ENCODE measurements around the gene PNPLA6. TPM values are rescaled to one million over a fixed set of nuclear protein-coding genes. Genes with fewer than 3 reads are reported as not detected.

PNPLA6 gene
- total RNA-seq, 1 experiment from 2014 or later: 121 TPM

DNA sequence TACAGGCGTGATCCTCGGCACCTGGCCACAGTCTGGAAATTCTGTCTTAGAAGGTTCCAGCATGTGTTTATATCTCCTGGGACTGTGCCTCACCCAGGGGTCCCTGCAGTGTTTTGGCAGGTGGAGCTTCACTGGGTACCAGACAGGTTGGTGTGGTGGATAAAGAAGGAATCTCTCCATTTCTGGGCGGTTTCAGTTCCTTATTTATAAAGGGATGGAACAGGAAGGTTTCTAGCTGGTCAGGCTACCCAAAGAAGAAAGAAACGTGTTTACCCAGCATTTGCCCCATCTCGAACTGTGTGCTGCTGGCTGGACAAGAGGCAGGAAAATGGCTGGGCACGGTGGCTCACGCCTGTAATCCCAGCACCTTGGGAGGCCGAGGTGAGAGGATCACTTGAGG is 9.8 kb downstream of the PNPLA6 start:
- intact Hi-C loops (cut with micrococcal nuclease; ENCODE audit: unreplicated experiment): no loop called here
- no TSS peak for BruUV-seq (replicated peaks)
- ChIA-PET POLR2A (ENCODE audit: unreplicated experiment) (no interaction called here), CTCF (no interaction called here)
- Histone ChIP-seq H2AFZ (no peak overlapping the region), H3K9me2 (ENCODE audit: insufficient read depth) (no peaks in the 10 kb centered on the region), H3K27me3 (ENCODE audit: insufficient read depth, low read depth) (no peaks in the 10 kb centered on the region), H4K20me1 (ENCODE audit: insufficient read depth) (no peaks in the 10 kb centered on the region), H3K9me3 (ENCODE audit: insufficient read depth, low read depth) (no peaks in the 10 kb centered on the region), H3F3A (ENCODE audit: insufficient read depth, low read depth) (peaks cover 11% of the 10 kb centered on the region; the same call in 1 of the 2 replicates), H3K79me2 (ENCODE audit: low read depth) (no peaks in the 10 kb centered on the region), H3K4me2 (no peak overlapping the region), H3K4me3 (no peak overlapping the region), H3K4me1 (replicated peaks; ENCODE audit: insufficient read depth) (no peaks in the 10 kb centered on the region), H3K36me3 (ENCODE audit: low read depth) (0 out of 2 replicates have a peak, but pooled peaks cover 10% of the 10 kb centered on the region), H3K27ac (no peak overlapping the region)
- no peak for DNase-seq
- no peak for TF ChIP-seq EZH2 (IDR thresholded peaks at IDR 0.05; ENCODE audit: low read depth)
- TF ChIP-seq, protein P1, sequence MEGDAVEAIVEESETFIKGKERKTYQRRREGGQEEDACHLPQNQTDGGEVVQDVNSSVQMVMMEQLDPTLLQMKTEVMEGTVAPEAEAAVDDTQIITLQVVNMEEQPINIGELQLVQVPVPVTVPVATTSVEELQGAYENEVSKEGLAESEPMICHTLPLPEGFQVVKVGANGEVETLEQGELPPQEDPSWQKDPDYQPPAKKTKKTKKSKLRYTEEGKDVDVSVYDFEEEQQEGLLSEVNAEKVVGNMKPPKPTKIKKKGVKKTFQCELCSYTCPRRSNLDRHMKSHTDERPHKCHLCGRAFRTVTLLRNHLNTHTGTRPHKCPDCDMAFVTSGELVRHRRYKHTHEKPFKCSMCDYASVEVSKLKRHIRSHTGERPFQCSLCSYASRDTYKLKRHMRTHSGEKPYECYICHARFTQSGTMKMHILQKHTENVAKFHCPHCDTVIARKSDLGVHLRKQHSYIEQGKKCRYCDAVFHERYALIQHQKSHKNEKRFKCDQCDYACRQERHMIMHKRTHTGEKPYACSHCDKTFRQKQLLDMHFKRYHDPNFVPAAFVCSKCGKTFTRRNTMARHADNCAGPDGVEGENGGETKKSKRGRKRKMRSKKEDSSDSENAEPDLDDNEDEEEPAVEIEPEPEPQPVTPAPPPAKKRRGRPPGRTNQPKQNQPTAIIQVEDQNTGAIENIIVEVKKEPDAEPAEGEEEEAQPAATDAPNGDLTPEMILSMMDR (conservative IDR thresholded peaks at IDR 0.05): no peak

DNA sequence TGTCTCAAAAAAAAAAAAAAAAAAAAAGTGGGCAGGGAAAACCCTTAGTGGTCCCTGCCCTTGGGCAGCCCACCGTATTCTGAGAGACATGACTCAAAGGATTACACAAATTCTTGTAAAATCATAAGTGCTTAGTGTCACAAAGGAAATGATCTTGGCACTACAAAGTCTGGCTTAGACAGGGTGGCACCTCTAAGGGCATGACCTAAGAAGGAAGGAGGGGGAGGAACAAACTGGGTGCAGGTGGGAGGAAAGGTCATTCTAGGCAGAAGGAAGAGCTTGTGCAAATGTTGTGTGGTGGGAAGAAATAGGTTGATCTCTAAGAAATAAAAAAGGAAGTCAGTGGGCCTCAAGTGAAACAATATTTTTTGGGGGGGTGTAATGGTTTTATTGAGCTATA is 10.4 kb downstream of the PNPLA6 start:
- no peaks in the 10 kb centered on the region for H3K4me1 ChIP-seq (replicated peaks; ENCODE audit: insufficient read depth)
- ChIA-PET POLR2A (ENCODE audit: unreplicated experiment) (interaction anchor here (0.7 kb wide), 1 partner anchor 347 kb away, joined by 4 read pairs; no protein-coding TSS in a partner anchor), CTCF (no interaction called here)
- no peaks in the 10 kb centered on the region for H3K9me2 ChIP-seq (ENCODE audit: insufficient read depth)
- 0 out of 2 replicates have a peak, but pooled peaks cover 10% of the 10 kb centered on the region for H3K36me3 ChIP-seq (ENCODE audit: low read depth)
- H4K20me1 ChIP-seq (ENCODE audit: insufficient read depth): no peaks in the 10 kb centered on the region
- no TSS peak for BruUV-seq (replicated peaks)
- no peak overlapping the region for H3K4me3 ChIP-seq
- DNase-seq: no peak
- no peaks in the 10 kb centered on the region for H3K79me2 ChIP-seq (ENCODE audit: low read depth)
- TF ChIP-seq, protein P1 (conservative IDR thresholded peaks at IDR 0.05): no peak
- no peak for TF ChIP-seq EZH2 (IDR thresholded peaks at IDR 0.05; ENCODE audit: low read depth)
- no peaks in the 10 kb centered on the region for H3K9me3 ChIP-seq (ENCODE audit: insufficient read depth, low read depth)
- no peak overlapping the region for H3K27ac ChIP-seq
- no peak overlapping the region for H2AFZ ChIP-seq
- no peak overlapping the region for H3K4me2 ChIP-seq
- intact Hi-C loops (cut with micrococcal nuclease; ENCODE audit: unreplicated experiment): no loop called here
- H3F3A ChIP-seq (ENCODE audit: insufficient read depth, low read depth): peaks cover 11% of the 10 kb centered on the region; the same call in 1 of the 2 replicates
- no peaks in the 10 kb centered on the region for H3K27me3 ChIP-seq (ENCODE audit: insufficient read depth, low read depth)

DNA sequence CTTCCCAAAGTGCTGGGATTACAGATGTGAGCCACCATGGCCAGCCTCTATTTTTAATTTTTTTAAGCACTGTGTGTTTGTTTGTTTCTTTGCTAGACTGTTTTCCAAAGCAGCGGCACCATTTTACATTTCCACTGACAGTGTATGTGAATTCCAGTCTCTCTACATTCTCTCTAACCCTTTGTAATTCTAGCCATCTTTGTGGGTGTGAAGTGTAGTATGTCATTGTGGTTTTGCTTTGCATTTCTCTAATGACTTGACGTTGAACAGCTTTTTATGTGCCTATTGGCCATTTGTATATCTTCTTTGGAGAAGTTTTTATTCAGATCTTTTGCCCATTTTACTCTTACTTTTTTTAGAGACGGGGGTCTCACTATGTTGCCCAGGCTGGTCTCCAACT is 11.6 kb downstream of the PNPLA6 start:
- no peaks in the 10 kb centered on the region for H3K9me3 ChIP-seq (ENCODE audit: insufficient read depth, low read depth)
- no peak overlapping the region for H3K4me2 ChIP-seq
- ChIA-PET CTCF (no interaction called here), POLR2A (ENCODE audit: unreplicated experiment) (interaction anchor here (0.6 kb wide), 1 partner anchor 223 kb away, joined by 9 read pairs; no protein-coding TSS in a partner anchor)
- no peaks in the 10 kb centered on the region for H3K27me3 ChIP-seq (ENCODE audit: insufficient read depth, low read depth)
- no peak overlapping the region for H2AFZ ChIP-seq
- H3K9me2 ChIP-seq (ENCODE audit: insufficient read depth): no peaks in the 10 kb centered on the region
- H3K79me2 ChIP-seq (ENCODE audit: low read depth): no peaks in the 10 kb centered on the region
- H3K4me3 ChIP-seq: no peak overlapping the region
- H3K4me1 ChIP-seq (replicated peaks; ENCODE audit: insufficient read depth): no peaks in the 10 kb centered on the region
- no peak overlapping the region for H3K27ac ChIP-seq
- intact Hi-C loops (cut with micrococcal nuclease; ENCODE audit: unreplicated experiment): no loop called here
- H3F3A ChIP-seq (ENCODE audit: insufficient read depth, low read depth): peaks cover 11% of the 10 kb centered on the region; the same call in 1 of the 2 replicates
- DNase-seq: no peak
- no TSS peak for BruUV-seq (replicated peaks)
- TF ChIP-seq EZH2 (IDR thresholded peaks at IDR 0.05; ENCODE audit: low read depth): no peak
- TF ChIP-seq, protein P1 (conservative IDR thresholded peaks at IDR 0.05): no peak
- H3K36me3 ChIP-seq (ENCODE audit: low read depth): 0 out of 2 replicates have a peak, but pooled peaks cover 5% of the 10 kb centered on the region
- no peaks in the 10 kb centered on the region for H4K20me1 ChIP-seq (ENCODE audit: insufficient read depth)

Data from PC-9 (cell line).